Activated T-helper 2 cell treated with anti-CD3 and anti-CD28 coated beads, Interferon-gamma antibody, Interleukin-2, Interleukin-4, amounts not matched to agents 10 μg/mL and 5 μg/mL and 100 μg/mL, durations not matched to agents 14 hours and 24 hours and 36 hours (primary cell): ENCODE data around the gene HNRNPH3. TPM values are rescaled to one million over a fixed set of nuclear protein-coding genes. Genes with fewer than 3 reads are reported as not detected.

Experiments used
- DNase-seq: peaks from one replicate; pipeline ENCODE4 v3.0.0; 2021; ENCODE audit warnings: low spot score
- H3K27ac Mint-ChIP-seq: one replicate; pipeline ENCODE4 v1.8.0; 2021; ENCODE audit warnings: mixed read lengths
- H3K27me3 Mint-ChIP-seq: one replicate; pipeline ENCODE4 v1.8.0; 2021; ENCODE audit warnings: low read depth, mixed read lengths
- H3K36me3 Mint-ChIP-seq: one replicate; pipeline ENCODE4 v1.8.0; 2021; ENCODE audit warnings: low read depth, mixed read lengths
- H3K4me1 Mint-ChIP-seq: one replicate; pipeline ENCODE4 v1.8.0; 2021; ENCODE audit warnings: low read depth, mixed read lengths
- H3K4me3 Mint-ChIP-seq: one replicate; pipeline ENCODE4 v1.8.0; 2021; ENCODE audit warnings: low read depth, mild to moderate bottlenecking, moderate library complexity, mixed read lengths
- H3K9me3 Mint-ChIP-seq: one replicate; pipeline ENCODE4 v1.8.0; 2021; ENCODE audit warnings: mixed read lengths
- intact Hi-C: fragments of 100-400 bp; cut with micrococcal nuclease; formaldehyde crosslinking; loops from one replicate; pipeline ENCODE4 v1.15.1; 2023
- total RNA-seq: library from RNA; stranded (reverse); gene quantifications from 2 replicates; pipeline ENCODE4 v1.2.3, GENCODE V29; 2022

Gene HNRNPH3, protein sequence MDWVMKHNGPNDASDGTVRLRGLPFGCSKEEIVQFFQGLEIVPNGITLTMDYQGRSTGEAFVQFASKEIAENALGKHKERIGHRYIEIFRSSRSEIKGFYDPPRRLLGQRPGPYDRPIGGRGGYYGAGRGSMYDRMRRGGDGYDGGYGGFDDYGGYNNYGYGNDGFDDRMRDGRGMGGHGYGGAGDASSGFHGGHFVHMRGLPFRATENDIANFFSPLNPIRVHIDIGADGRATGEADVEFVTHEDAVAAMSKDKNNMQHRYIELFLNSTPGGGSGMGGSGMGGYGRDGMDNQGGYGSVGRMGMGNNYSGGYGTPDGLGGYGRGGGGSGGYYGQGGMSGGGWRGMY
- 172 and 183 TPM in 2 replicates for total RNA-seq

DNA sequence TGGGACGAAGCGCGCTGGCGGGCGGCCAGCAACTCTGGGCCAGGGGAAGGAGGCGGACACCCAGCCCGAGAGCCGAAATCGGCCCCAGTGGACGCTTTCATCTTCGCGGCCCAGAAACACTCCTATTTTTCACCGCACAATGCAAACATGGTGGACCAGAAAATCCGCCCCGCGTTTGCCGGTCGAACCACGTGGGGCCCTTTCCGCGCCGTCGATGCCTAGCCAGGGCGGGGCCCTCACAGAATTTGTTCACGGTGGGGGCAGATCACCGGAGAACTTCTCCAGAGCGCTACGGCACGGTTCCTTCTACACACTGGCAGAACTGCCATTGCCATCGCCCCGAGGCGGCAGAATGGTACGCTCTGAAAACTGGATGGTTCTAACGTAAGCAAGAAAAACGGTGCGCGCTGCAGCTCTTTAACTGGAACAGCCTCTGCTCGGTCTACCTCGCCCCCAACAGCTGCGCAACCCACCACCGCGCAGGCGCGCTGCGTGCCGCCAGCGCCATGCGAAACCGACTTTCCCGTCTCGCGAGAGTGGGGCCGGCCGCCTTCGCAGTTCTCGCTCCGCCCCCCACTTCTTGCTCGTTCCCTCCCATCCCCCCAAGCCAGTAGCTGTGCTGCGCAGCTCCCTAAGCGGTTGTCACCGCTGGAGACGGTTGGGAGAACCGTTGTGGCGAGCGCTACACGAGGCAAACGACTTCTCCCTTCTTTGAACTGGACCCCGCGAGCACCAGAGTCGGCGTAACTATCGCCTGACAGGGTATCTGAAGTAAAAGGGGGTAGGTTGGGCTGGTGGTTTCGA is at the start of gene HNRNPH3:
Gene HNRNPH3, plus strand, starts transcription at position 610 of the 804 bp plus-strand sequence. CDS start 5,158 bp downstream, outside the sequence.
- H3K9me3 Mint-ChIP-seq, result no peaks in the 10 kb centered on the region
- H3K27me3 Mint-ChIP-seq, result no peaks in the 10 kb centered on the region
- H3K36me3 Mint-ChIP-seq, result peaks cover 44% of the 10 kb centered on the region
- H3K4me3 Mint-ChIP-seq, result peak within 1 kb of the TSS; percentile 99
- peaks cover 45% of the 10 kb centered on the region for H3K4me1 Mint-ChIP-seq
- H3K27ac Mint-ChIP-seq, result peak within 1 kb of the TSS; percentile 100
- peak; percentile 98 for DNase-seq
- intact Hi-C loops, result loop anchor here (1.0 to 5.0 kb wide), 10 partner anchors 15 to 1901 kb away; partner anchors contain the start of genes ATOH7, CCAR1, DDX50 and DNA2

DNA sequence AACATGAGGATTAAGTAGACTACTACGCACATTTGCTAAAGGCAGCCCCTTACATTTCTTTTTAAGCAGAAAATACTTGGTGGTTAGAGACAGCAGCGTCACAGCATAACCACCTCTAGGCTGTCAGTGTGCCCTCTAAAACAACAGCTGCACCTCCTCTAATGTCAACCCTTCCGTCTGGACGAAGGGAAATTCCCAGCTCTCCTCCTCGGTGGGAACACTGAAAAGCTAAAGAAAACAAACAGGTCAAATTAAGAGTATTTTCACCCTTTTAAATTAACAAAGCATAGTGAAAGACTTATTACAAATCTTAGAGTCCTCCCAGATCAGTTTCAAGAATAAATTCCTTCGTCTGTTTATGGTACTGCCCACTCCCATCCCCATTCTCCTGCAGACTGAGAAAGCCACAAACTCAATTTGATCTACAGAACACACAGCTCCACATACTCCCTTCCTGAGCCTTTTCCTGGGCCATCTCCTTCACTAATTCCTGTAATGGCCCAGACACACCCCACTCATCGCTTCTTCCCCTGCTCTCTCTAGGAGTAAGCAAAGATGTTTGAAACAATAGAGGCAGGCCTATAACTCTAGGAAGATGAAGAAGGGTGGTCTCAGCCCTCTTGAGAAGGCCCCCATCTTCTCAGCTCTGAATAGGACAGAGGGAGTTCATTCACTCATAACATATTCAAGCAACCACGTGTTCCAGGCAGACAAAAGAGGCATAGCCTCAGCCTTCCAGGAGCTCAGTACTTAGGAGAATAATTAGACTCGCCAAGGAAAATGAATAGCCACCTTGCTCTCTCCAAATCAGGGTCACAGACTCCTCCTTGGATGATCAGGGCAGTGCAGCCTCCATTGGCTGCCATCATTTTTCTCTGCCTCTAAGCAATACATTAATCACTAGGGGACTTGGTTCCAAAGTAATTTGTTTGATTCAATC is 47.5 kb upstream of the HNRNPH3 start:
- H3K27ac Mint-ChIP-seq, result no peak overlapping the region
- no peak for DNase-seq
- H3K4me1 Mint-ChIP-seq, result peaks cover 3% of the 10 kb centered on the region
- intact Hi-C loops, result no loop called here
- no peaks in the 10 kb centered on the region for H3K9me3 Mint-ChIP-seq
- H3K36me3 Mint-ChIP-seq, result no peaks in the 10 kb centered on the region
- no peak overlapping the region for H3K4me3 Mint-ChIP-seq
- no peaks in the 10 kb centered on the region for H3K27me3 Mint-ChIP-seq

DNA sequence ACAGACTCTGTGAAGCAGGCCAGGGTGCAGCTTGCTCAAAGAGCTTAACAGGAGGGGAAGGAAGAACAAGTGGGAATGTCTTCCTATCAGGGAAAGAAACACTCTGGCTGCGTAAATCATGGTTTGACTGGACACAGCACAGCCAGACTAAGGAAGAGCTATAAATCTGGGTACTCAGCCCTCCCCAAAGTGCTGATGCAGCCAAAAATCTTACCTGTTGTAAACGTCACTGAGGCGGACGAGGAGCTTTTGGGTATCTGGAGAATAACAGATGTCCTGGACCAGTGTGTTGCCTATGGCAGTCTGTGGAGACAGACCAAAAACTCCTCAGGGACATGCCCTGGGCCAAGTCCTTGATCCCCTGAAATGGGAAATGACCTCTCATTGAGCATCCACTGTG is 43.1 kb upstream of the HNRNPH3 start:
- Mint-ChIP-seq H3K27me3 (peaks cover 3% of the 10 kb centered on the region), H3K9me3 (no peaks in the 10 kb centered on the region), H3K27ac (no peak overlapping the region), H3K36me3 (no peaks in the 10 kb centered on the region), H3K4me1 (no peaks in the 10 kb centered on the region), H3K4me3 (no peak overlapping the region)
- intact Hi-C loops, result no loop called here
- no peak for DNase-seq

DNA sequence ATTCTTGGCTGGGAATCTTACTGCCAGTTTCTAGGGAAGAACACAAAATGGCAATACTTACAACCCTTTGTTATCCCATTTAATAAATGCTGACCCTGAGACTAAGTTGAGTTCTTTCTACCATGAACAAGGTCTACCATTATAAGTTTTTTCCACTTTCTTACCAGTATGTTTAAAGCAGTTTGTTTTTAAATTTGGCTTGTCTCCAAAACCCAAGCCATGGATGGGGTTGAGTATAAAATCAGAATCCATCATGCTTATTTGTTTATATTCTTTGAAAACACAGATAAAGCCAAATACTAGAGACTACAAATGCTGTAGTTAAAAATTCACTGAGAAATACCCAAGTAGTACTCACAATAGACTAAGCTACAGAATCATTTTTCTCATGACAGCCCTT is 41.1 kb upstream of the HNRNPH3 start:
- Mint-ChIP-seq H3K27me3 (peaks cover 3% of the 10 kb centered on the region), H3K36me3 (no peaks in the 10 kb centered on the region), H3K4me1 (no peaks in the 10 kb centered on the region), H3K27ac (no peak overlapping the region), H3K4me3 (no peak overlapping the region), H3K9me3 (no peaks in the 10 kb centered on the region)
- no peak for DNase-seq
- intact Hi-C loops, result no loop called here

DNA sequence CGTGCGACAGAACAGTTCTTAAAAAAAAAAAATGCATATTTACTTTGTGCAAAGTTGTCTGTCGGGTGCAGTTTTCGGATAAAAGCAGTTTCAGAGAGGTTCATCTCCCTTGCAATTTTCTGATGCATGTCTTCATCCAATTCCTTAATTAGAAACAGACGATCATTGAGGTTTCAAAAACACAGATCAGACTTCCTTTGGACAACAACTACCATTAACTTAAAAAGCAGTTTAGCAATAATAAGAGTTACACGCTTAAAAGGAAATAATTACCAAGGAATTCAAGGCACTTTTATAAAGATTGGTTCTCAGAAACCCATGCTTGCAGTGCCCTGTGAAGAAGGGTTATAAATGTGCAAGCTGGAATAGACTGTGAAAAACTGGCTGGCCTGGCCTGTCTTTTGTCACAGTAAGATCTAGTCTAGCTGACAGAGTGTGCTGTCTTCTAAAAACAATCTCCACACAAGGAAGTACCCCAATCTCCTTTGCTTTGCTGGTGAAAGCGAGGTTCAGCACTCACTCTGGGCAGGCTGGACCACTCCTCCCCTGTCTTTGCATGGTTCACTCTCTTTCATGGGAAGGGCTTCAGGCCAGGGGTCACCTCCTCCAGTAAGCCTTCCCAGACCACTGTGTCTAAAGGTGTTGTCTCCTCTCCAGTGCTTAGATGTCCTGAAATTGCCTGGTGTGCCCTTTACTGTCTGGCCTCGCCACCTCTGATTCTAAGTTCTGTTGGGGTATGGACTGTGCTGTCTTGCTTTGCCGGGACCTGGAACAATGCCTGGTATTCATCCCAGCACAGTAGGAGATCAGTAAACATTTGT is 34.8 kb upstream of the HNRNPH3 start:
- intact Hi-C loops, result no loop called here
- Mint-ChIP-seq H3K4me3 (no peak overlapping the region), H3K9me3 (no peaks in the 10 kb centered on the region), H3K27me3 (no peaks in the 10 kb centered on the region), H3K36me3 (no peaks in the 10 kb centered on the region), H3K27ac (no peak overlapping the region), H3K4me1 (no peaks in the 10 kb centered on the region)
- no peak for DNase-seq

DNA sequence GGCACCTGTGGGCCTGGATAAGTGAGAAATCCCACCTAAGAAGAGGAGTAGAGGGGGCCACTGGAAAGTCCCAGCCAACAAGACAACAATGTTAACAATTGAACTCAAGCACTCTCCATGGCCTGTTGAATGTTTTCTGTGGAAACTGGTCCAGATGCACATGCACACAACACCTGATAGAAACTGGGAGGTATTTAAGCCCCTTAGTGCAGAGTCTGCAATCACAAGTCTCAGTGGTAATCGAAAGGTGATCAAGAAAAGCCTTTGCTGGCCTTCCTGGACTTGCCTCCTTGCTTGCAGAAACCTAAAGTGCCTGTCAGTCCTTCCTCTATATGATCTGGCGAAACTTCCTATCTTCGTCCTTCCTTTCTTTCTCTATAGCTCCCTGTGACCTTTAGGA is 30.6 kb upstream of the HNRNPH3 start:
- H3K4me3 Mint-ChIP-seq, result no peak overlapping the region
- H3K36me3 Mint-ChIP-seq, result no peaks in the 10 kb centered on the region
- no peak overlapping the region for H3K27ac Mint-ChIP-seq
- intact Hi-C loops, result loop anchor here (5.0 kb wide), 1 partner anchor 444 kb away; no protein-coding TSS in a partner anchor
- no peak for DNase-seq
- H3K4me1 Mint-ChIP-seq, result peaks cover 3% of the 10 kb centered on the region
- H3K9me3 Mint-ChIP-seq, result no peaks in the 10 kb centered on the region
- no peaks in the 10 kb centered on the region for H3K27me3 Mint-ChIP-seq

DNA sequence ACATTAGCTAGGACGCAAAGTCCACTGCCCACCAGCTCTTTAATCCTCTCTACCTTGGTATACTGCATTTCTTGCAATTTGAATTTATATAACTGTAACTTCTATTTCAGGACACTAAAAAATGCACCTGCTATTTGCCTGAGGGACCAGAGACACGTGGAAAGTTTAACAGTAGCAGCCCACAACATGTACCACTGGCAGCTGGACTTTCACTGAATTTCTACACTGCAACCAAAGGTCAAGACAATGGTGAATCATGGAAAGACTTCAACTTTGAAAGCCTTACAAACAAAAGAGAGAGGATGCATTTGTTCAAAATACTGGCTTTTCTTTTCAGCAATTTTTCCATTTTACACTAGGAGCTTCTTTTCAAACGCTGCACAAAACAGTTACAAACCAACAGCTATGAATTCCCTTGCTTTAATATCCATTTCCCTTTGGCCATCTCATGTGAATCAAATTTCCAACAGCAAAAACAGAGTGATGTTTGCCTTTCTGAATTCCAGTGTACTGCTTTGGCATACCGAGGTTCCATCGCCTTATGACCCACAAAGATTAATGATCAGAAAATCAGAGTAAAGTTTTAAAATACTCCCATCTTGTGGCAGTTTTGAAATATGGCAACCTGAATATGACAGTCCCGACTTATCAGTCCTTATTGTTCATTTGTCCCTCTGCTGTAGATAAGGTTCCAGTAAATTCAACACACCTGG is 29.9 kb upstream of the HNRNPH3 start:
- intact Hi-C loops, result loop anchor here (2.0 to 5.0 kb wide), 3 partner anchors 89 to 513 kb away; no protein-coding TSS in a partner anchor
- no peaks in the 10 kb centered on the region for H3K27me3 Mint-ChIP-seq
- H3K36me3 Mint-ChIP-seq, result no peaks in the 10 kb centered on the region
- DNase-seq, result no peak
- H3K9me3 Mint-ChIP-seq, result no peaks in the 10 kb centered on the region
- no peak overlapping the region for H3K4me3 Mint-ChIP-seq
- no peak overlapping the region for H3K27ac Mint-ChIP-seq
- peaks cover 3% of the 10 kb centered on the region for H3K4me1 Mint-ChIP-seq

DNA sequence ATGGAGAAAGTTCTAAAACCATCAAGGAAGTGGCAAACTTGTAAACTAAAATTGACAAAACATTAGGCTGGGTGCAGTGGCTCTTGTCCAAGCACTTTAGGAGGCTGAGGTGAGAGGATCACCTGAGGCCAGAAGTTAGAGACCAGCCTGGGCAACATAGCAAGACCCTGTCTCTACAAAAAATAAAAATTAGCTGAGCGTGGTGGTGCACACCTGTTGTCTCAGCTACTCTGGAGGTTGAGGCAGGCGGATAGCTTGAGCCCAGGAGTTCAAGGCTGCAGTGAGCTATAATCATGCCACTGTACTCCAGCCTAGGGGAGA is 29.4 kb upstream of the HNRNPH3 start:
- no peak for DNase-seq
- H3K27me3 Mint-ChIP-seq, result no peaks in the 10 kb centered on the region
- no peak overlapping the region for H3K27ac Mint-ChIP-seq
- H3K4me3 Mint-ChIP-seq, result no peak overlapping the region
- peaks cover 3% of the 10 kb centered on the region for H3K4me1 Mint-ChIP-seq
- H3K9me3 Mint-ChIP-seq, result no peaks in the 10 kb centered on the region
- intact Hi-C loops, result loop anchor here (2.0 to 5.0 kb wide), 3 partner anchors 90 to 514 kb away; no protein-coding TSS in a partner anchor
- H3K36me3 Mint-ChIP-seq, result no peaks in the 10 kb centered on the region

DNA sequence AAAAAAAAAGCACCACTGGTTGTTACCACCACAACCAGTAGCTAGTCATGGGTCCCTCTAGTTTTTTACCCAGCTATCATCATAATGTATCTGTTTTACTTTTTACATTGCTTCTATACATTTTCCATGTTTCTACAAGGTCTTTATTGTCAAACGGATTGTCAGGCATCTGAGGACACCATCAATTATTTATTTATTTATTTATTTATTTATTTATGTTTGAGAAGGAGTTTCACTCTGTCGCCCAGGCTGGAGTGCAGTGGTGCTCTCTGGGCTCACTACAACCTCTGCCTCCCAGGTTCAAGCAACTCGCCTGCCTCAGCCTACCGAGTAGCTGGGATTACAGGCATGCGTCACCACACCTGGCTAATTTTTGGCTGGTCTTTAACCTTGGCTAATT is 29.0 kb upstream of the HNRNPH3 start:
- DNase-seq, result no peak
- no peaks in the 10 kb centered on the region for H3K27me3 Mint-ChIP-seq
- no peaks in the 10 kb centered on the region for H3K9me3 Mint-ChIP-seq
- H3K36me3 Mint-ChIP-seq, result no peaks in the 10 kb centered on the region
- H3K4me1 Mint-ChIP-seq, result peaks cover 3% of the 10 kb centered on the region
- no peak overlapping the region for H3K27ac Mint-ChIP-seq
- intact Hi-C loops, result loop anchor here (2.0 to 5.0 kb wide), 3 partner anchors 90 to 514 kb away; no protein-coding TSS in a partner anchor
- H3K4me3 Mint-ChIP-seq, result no peak overlapping the region

DNA sequence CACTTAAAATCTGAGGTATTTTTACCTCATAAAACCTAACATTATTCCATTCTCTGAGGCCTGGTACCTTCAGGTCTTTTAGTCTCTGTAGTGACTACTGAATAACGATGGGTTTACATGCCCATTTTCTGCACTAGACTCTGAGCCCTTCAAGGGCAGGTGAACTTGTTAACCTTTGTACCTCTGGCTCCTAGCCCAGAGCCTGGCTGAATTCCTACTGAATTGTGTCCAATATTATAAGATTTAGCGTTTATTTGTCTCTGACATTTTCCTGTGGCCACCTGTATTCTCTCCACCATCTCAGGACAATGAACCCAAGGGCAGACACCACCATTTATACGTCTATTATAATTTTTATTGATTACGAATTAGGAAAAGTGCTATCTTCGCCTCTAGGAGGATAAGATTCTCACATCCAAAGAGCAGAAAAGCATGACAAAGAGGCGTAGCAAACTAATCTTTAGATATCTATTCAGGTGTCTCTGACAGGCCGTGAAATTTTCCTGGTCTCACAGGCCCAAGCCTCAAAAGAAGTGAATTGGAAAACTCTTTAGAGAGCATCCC is 27.9 kb upstream of the HNRNPH3 start:
- peaks cover 3% of the 10 kb centered on the region for H3K4me1 Mint-ChIP-seq
- H3K36me3 Mint-ChIP-seq, result no peaks in the 10 kb centered on the region
- H3K27me3 Mint-ChIP-seq, result no peaks in the 10 kb centered on the region
- H3K9me3 Mint-ChIP-seq, result no peaks in the 10 kb centered on the region
- no peak for DNase-seq
- intact Hi-C loops, result loop anchor here (2.0 to 5.0 kb wide), 3 partner anchors 91 to 515 kb away; no protein-coding TSS in a partner anchor
- H3K4me3 Mint-ChIP-seq, result no peak overlapping the region
- H3K27ac Mint-ChIP-seq, result no peak overlapping the region

DNA sequence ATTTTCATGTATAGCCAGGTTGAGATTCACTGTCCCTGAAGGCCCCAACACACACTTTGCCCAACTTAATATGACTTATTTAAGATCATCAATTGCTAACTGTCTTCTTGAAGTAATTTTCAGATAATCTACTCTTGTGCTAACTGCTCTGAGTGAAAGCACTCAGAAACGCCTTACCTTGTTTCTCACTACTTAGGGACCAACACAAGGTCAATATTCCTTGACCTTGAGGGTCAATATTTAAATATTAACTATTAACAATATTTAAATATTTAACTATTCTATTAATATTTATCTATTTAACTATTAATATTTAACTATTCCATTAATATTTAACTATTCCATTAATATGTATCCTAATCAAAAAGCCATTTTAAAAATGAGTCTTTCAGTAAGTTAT is 26.0 kb upstream of the HNRNPH3 start:
- DNase-seq, result no peak
- Mint-ChIP-seq H3K27me3 (no peaks in the 10 kb centered on the region), H3K9me3 (no peaks in the 10 kb centered on the region), H3K27ac (no peak overlapping the region), H3K4me3 (no peak overlapping the region), H3K36me3 (no peaks in the 10 kb centered on the region), H3K4me1 (peaks cover 3% of the 10 kb centered on the region)
- intact Hi-C loops, result no loop called here
